K562 (cell line): Measurements from ENCODE around the gene OPA1. TPM values are rescaled to one million over a fixed set of nuclear protein-coding genes. Genes with fewer than 3 reads are reported as not detected.

Experiments
- ATAC-seq: fragments of 200-7000 bp; cut with Tn5 transposase; 3 replicates; pipeline ENCODE4 v1.9.1; 2020; ENCODE audit warnings: moderate library complexity
- BruUV-seq: library from RNA; stranded (reverse); fragments of 400-500 nt; replicated peaks from 2 replicates; lab custom pipeline; 2021; lab: Mats Ljungman, UMichigan
- CTCF ChIA-PET: fragments of 300-600 bp; formaldehyde crosslinking; extraction: SDS; loops from one replicate; lab custom pipeline; 2021; ENCODE audit warnings: low intra/inter-chr PET ratio; lab: Yijun Ruan, JAX
- POLR2A ChIA-PET: fragments of 300-600, 350-650 bp; sonication (Branson Sonifier 250); formaldehyde crosslinking; extraction: SDS; loops from one replicate; lab custom pipeline; 2021; ENCODE audit warnings: antibody characterized with exemption, inconsistent platforms; lab: Yijun Ruan, JAX
- DNase-seq, 4 experiments: peaks; one replicate each; pipeline versions ENCODE4 v3.0.0 to v3.0.0-alpha.2; 2011 to 2018; ENCODE audit warnings: low spot score in 3 of 4, mixed read lengths in 3 of 4; ENCODE audit errors: extremely low read depth in 1 of 4
- FAIRE-seq: peaks from 2 replicates; lab custom pipeline; 2011; peaks lifted over from hg19 to GRCh38; lab: Jason Lieb, UNC
- H2AFZ ChIP-seq: 2 replicates; pipeline ENCODE4 v1.6.0; 2011; ENCODE audit warnings: low read depth, low read length, control low read depth, inconsistent platforms
- H3K27ac ChIP-seq: fragments of 200-600 bp; 3 replicates; pipeline ENCODE4 v1.8.0; 2011; ENCODE audit warnings: low read depth, mild to moderate bottlenecking, control low read depth, inconsistent platforms, low read length, moderate library complexity, mixed read lengths; ENCODE audit errors: extremely low read depth
- H3K27me3 ChIP-seq, 2 experiments: fragments of 300-600 bp in 1 of 2; 2 replicates in 1 of 2; 3 replicates in 1 of 2; pipeline versions ENCODE4 v1.6.0 to v1.8.0; 2011; ENCODE audit warnings: inconsistent platforms in 2 of 2, low read length in 2 of 2, mild to moderate bottlenecking in 1 of 2, mixed read lengths in 1 of 2, moderate library complexity in 1 of 2; ENCODE audit not compliant: control insufficient read depth in 2 of 2, insufficient read depth in 2 of 2
- H3K36me3 ChIP-seq: fragments of 300-600 bp; 3 replicates; pipeline ENCODE4 v1.8.0; 2011; ENCODE audit warnings: mild to moderate bottlenecking, low read length, inconsistent platforms; ENCODE audit not compliant: control insufficient read depth, insufficient read depth
- H3K4me1 ChIP-seq, 2 experiments: fragments of 200-600 bp in 1 of 2; replicated peaks in 1 of 2; 2 replicates in 1 of 2; 3 replicates in 1 of 2; pipeline versions ENCODE4 v1.5.1 to v1.8.0; 2011; ENCODE audit warnings: inconsistent platforms in 2 of 2, low read length in 2 of 2, mild to moderate bottlenecking in 1 of 2, mixed read lengths in 1 of 2, moderate library complexity in 1 of 2; ENCODE audit not compliant: control insufficient read depth in 2 of 2, insufficient read depth in 2 of 2
- H3K4me2 ChIP-seq: 2 replicates; pipeline ENCODE4 v1.6.1; 2011; ENCODE audit warnings: low read length, control low read depth, inconsistent platforms, mixed read lengths; ENCODE audit not compliant: insufficient read depth
- H3K4me3 ChIP-seq: fragments of 200-600 bp; sonication (generic), shearing (Covaris generic); 2 replicates; pipeline ENCODE4 v1.5.1; 2016; ENCODE audit warnings: control low read depth, inconsistent platforms
- H3K79me2 ChIP-seq: fragments of 200-600 bp; 3 replicates; pipeline ENCODE4 v1.8.0; 2011; ENCODE audit warnings: low read length, inconsistent platforms; ENCODE audit not compliant: control insufficient read depth, insufficient read depth
- H3K9ac ChIP-seq, 2 experiments: 2 replicates each; pipeline versions ENCODE4 v1.6.0 to v1.6.1; 2011; ENCODE audit warnings: low read depth in 2 of 2, low read length in 2 of 2, control low read depth in 1 of 2, inconsistent platforms in 1 of 2, mild to moderate bottlenecking in 1 of 2, mixed read lengths in 1 of 2; ENCODE audit not compliant: insufficient read depth in 1 of 2
- H3K9me1 ChIP-seq: one replicate; pipeline ENCODE4 v1.6.0; 2011; ENCODE audit warnings: inconsistent platforms, mild to moderate bottlenecking, low read length, moderate library complexity; ENCODE audit not compliant: control insufficient read depth, insufficient read depth
- H3K9me3 ChIP-seq: replicated peaks from 2 replicates; pipeline ENCODE4 v1.5.1; 2011; ENCODE audit warnings: low read depth, low read length, inconsistent platforms; ENCODE audit not compliant: control insufficient read depth, insufficient read depth
- H4K20me1 ChIP-seq: replicated peaks from 2 replicates; pipeline ENCODE4 v1.6.1; 2011; ENCODE audit warnings: low read length, inconsistent platforms, mixed read lengths; ENCODE audit not compliant: control insufficient read depth, insufficient read depth
- CEBPB ChIP-seq: fragments of 450-650 bp; IDR thresholded peaks from 2 replicates; pipeline ENCODE4 v1.6.1; 2016; ENCODE audit warnings: missing genetic modification characterization, missing compliant biosample characterization
- HDAC1 ChIP-seq, 2 experiments: fragments of 450-650 bp; IDR thresholded peaks; 2 replicates each; pipeline ENCODE4 v1.6.1; 2016 to 2017; ENCODE audit warnings: inconsistent platforms in 1 of 2, mild to moderate bottlenecking in 1 of 2, moderate library complexity in 1 of 2
- TGIF2 ChIP-seq: sonication (generic); formaldehyde crosslinking; IDR thresholded peaks from 2 replicates; pipeline ENCODE4 v1.8.1; 2022; ENCODE audit warnings: mild to moderate bottlenecking, missing genetic modification reagents, moderate library complexity
- WGBS: fragments of 100-300 bp; shearing (Covaris generic); methylation state at CpG from one replicate; pipeline ENCODE4 v1.1.6; 2016; ENCODE audit warnings: low coverage, mixed read lengths; ENCODE audit not compliant: insufficient coverage; ENCODE audit errors: missing lambda C conversion rate; 5-methylcytosine and 5-hydroxymethylcytosine counted together
- in situ Hi-C: fragments of 300-500 bp; cut with MboI; formaldehyde crosslinking; loops from 4 replicates; pipeline ENCODE4 v1.15.0; 2018; ENCODE audit warnings: inconsistent platforms, mixed read lengths
- intact Hi-C: fragments of 100-400 bp; cut with micrococcal nuclease; formaldehyde crosslinking; loops from 2 replicates; pipeline ENCODE4 v1.14.2; 2022
- polyA plus RNA-seq, 8 experiments: library from polyadenylated mRNA; depleted of rRNA in 4 of 8; stranded (reverse) in 5 of 8; unstranded in 3 of 8; fragments of >200 nt; fragmentation: Nextera tagmentation in 2 of 8; fragmentation: Illumina TruSeq in 1 of 8; extraction: Ambion mirVana in 2 of 8; extraction: Trizol in 1 of 8; gene quantifications; 2 replicates each; pipeline versions ENCODE4 v1.2.1 to v1.2.3, GENCODE V29; 2011 to 2014; ENCODE audit warnings: inconsistent platforms in 1 of 8, missing spikeins in 1 of 8
- total RNA-seq, 7 experiments: library from RNA; depleted of rRNA in 6 of 7; stranded (reverse); fragments of >200 nt in 6 of 7; fragmentation: Illumina TruSeq in 2 of 7; extraction: Trizol in 2 of 7; gene quantifications; 2 replicates each; pipeline versions ENCODE4 v1.2.1 to v1.2.3, GENCODE V29; 2011 to 2021; ENCODE audit warnings: low replicate concordance in 1 of 7
- TF ChIP-seq, protein P1 (sequence below), 2 experiments: fragments of 450-650 bp; formaldehyde crosslinking in 1 of 2; IDR thresholded peaks; 2 replicates each; pipeline versions ENCODE4 v1.4.0 to v1.6.1; 2014 to 2020; ENCODE audit warnings: mild to moderate bottlenecking in 2 of 2, borderline replicate concordance in 1 of 2, low read depth in 1 of 2

The OPA1 gene
- total and polyA plus RNA-seq, 9 of the 15 experiments (the other 6 are each of a cell fraction or from before 2014, with no cell fraction given): 19.7 to 127 (median 94.7) TPM

GRCh38 chr3:193742628-193743027 lies 149.6 kb downstream of the OPA1 start:
- no peaks in the 10 kb centered on the region for H4K20me1 ChIP-seq
- TF ChIP-seq TGIF2 (CRISPR knock-in tag): no peak
- no peaks in the 10 kb centered on the region for H3K27me3 ChIP-seq
- intact Hi-C loops (loop anchor here (10.0 kb wide), 1 partner anchor 78 kb away; no protein-coding TSS in a partner anchor), in situ Hi-C loops (no loop called here)
- ChIA-PET POLR2A (interaction anchor here (1.1 kb wide), 1 partner anchor 30 kb away, joined by 3 read pairs; no protein-coding TSS in a partner anchor), CTCF (no interaction called here)
- H3K9me3 ChIP-seq: no peaks in the 10 kb centered on the region
- no peaks in the 10 kb centered on the region for H3K79me2 ChIP-seq
- peaks cover 6 to 18% of the 10 kb centered on the region in 2 experiments; a peak in 4 of 5 replicates for H3K4me1 ChIP-seq
- H3K4me2 ChIP-seq: no peak overlapping the region
- H3K27ac ChIP-seq: no peak overlapping the region
- no peak for ATAC-seq
- FAIRE-seq: no peak
- peak overlapping the region; percentile 56 for H2AFZ ChIP-seq
- H3K4me3 ChIP-seq: no peak overlapping the region
- no TSS peak for BruUV-seq
- no peaks in the 10 kb centered on the region for H3K36me3 ChIP-seq
- 76% methylated on average over 4 of the region's 4 CpGs for WGBS
- no peaks in the 10 kb centered on the region for H3K9me1 ChIP-seq
- H3K9ac ChIP-seq: no peak overlapping the region
- no peak for DNase-seq

- Histone ChIP-seq H3K4me3 (no peak overlapping the region), H4K20me1 (no peaks in the 10 kb centered on the region), H3K79me2 (no peaks in the 10 kb centered on the region), H3K9me1 (no peaks in the 10 kb centered on the region), H3K27me3 (no peaks in the 10 kb centered on the region), H3K9ac (no peak overlapping the region), H3K4me1 (peaks cover 6 to 18% of the 10 kb centered on the region in 2 experiments; a peak in 4 of 5 replicates), H2AFZ (peak overlapping the region; percentile 99), H3K9me3 (no peaks in the 10 kb centered on the region), H3K27ac (no peak overlapping the region), H3K36me3 (no peaks in the 10 kb centered on the region), H3K4me2 (no peak overlapping the region; the same call in 1 of the 2 replicates)
- POLR2A ChIA-PET: interaction anchor here (1.4 to 1.5 kb wide), 2 partner anchors 11 to 18 kb away, joined by 4 to 5 read pairs; no protein-coding TSS in a partner anchor
- no TSS peak for BruUV-seq
- ATAC-seq: peak; percentile 7; the same call in 1 of the 3 replicates
- no peak for DNase-seq
- CTCF ChIA-PET: no interaction called here
- 56% methylated on average over 8 of the region's 8 CpGs for WGBS
- in situ Hi-C loops (no loop called here), intact Hi-C loops (loop anchor here (10.0 kb wide), 1 partner anchor 79 kb away; no protein-coding TSS in a partner anchor)
- FAIRE-seq: peak; percentile 23
- TF ChIP-seq HDAC1 (IDR thresholded peaks at IDR 0.05) (no peak), CEBPB (peak; percentile 43; the same call in 1 of the 2 replicates)
- TF ChIP-seq, protein P1, sequence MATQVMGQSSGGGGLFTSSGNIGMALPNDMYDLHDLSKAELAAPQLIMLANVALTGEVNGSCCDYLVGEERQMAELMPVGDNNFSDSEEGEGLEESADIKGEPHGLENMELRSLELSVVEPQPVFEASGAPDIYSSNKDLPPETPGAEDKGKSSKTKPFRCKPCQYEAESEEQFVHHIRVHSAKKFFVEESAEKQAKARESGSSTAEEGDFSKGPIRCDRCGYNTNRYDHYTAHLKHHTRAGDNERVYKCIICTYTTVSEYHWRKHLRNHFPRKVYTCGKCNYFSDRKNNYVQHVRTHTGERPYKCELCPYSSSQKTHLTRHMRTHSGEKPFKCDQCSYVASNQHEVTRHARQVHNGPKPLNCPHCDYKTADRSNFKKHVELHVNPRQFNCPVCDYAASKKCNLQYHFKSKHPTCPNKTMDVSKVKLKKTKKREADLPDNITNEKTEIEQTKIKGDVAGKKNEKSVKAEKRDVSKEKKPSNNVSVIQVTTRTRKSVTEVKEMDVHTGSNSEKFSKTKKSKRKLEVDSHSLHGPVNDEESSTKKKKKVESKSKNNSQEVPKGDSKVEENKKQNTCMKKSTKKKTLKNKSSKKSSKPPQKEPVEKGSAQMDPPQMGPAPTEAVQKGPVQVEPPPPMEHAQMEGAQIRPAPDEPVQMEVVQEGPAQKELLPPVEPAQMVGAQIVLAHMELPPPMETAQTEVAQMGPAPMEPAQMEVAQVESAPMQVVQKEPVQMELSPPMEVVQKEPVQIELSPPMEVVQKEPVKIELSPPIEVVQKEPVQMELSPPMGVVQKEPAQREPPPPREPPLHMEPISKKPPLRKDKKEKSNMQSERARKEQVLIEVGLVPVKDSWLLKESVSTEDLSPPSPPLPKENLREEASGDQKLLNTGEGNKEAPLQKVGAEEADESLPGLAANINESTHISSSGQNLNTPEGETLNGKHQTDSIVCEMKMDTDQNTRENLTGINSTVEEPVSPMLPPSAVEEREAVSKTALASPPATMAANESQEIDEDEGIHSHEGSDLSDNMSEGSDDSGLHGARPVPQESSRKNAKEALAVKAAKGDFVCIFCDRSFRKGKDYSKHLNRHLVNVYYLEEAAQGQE (IDR thresholded peaks at IDR 0.05; ENCODE audit: borderline replicate concordance): no peak
- TF ChIP-seq, protein P1 (CRISPR knock-in tag; IDR thresholded peaks at IDR 0.05; ENCODE audit: low read depth): no peak
Observed at GRCh38 chr3:193743702-193744047, 150.7 kb downstream of the OPA1 start.
